NOMO-1 treated with DMSO at 0.1 percent for 48 hours (cell line): ENCODE measurements around the gene EPN1.
A peak's percentile ranks its signal among the peaks of the same experiment; 100 is the strongest.

Experiments used
- DNase-seq: peaks from one replicate; lab custom pipeline; 2025; ENCODE audit not compliant: unreplicated experiment; lab: John Stamatoyannopoulos, UW

The EPN1 gene

GRCh38 chr19:55660404-55660803, 14.6 kb upstream of the EPN1 start:
- DNase-seq: no peak

DNA sequence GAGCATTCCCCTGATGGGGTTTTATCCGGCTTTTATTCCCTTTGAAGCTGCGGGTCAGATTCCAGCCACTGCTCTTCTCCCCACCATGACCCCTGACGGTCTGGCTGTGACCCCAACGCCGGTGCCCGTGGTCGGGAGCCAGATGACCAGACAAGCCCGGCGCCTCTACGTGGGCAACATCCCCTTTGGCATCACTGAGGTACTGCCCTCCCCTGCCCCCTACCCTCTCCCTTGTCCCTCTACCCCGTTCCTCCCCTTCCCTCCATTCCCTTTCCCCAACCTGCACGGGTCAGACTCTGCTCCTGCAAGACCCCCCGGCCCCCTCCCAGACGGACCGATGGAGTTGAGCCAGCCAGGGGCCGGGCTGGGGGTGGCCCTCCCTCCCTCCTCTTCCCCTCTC, 14.0 kb upstream of the EPN1 start:
- no peak for DNase-seq

GRCh38 chr19:55661826-55662225, 13.2 kb upstream of the EPN1 start:
- DNase-seq: no peak

DNA sequence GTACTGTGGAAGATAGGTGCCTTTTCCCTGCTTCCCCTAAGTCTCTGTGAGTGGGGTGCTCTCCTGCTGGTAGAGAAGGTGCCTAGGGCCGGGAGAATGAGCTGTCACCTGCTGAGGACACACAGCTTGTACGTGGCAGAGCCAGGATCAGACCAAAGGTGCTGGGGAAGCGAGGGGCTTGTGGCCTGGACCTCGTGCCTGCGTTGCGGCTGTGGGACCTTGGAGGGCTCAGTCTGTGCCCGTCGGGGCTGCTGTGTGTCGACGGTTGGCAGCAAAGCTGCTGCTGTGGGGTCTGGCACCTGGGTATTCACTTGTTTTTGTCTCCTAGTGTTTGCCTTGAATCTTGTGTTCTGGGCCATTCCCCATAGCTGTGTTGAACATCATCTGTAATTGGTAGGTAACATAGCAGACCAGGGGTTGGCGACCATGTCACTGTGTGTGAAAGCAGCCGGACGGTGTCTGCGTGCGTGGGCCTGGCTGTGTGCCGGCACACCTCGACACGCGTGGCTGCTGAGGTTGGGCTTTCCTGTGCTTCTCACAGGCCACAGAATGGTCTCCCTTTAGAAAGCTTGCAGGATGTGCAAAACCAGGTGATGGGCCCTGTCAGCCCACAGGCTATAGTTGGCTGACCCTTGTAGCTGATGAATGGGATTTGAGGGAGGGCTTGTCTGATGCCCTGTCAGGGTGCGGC, 11.0 kb upstream of the EPN1 start:
- DNase-seq: no peak

DNA sequence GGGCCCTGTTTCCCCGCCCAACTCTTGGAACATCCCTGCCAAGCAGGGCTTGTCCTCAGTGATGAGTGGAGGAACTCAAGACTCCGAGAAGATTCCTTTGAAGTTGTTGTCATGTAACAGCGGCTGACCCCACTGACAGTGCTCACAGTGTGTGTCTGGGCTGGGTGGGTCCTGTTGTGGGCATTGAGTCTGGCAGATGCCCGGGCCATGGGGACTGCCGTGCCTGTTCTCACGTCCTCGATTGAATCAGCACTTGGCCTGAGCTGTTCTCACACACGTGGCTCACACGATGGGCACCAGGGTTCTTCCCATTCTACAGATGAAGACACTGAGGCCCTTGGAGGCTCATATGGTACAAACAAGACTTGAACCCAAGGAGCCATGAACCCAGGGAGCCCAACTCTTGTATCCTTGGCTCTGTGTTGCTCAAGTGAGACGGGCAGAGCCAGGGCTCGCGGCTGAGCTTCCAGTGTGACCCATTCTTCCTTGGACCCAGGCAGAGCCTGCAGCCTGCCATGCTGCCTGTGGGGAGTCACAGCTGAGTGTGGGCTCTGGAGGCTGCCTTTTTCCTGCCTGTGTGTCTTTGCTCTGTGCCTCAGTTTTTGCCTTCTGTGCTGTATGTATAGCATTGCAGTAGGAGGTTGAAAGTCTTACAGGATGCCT, 8.6 kb upstream of the EPN1 start:
- DNase-seq: no peak

DNA sequence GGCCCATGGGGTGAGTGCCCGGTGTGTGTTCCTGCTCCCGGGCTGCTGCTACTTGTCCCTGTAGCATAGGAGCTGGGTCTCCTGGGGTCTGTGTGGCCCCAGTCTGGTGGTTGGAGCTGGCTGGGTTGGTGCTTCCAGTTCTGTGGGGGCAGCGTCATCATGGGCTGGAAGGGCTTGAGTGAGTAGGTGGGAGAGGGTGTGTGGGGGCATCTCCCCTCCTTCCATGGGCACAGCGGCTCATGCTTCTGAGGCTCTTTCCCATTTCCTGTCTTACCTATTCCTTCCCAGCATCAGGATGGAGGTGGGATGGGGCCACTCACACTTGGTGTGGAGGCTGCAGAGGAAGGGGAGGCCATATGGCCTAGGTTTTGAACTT, 8.0 kb upstream of the EPN1 start:
- DNase-seq: no peak

GRCh38 chr19:55667511-55667910, 7.5 kb upstream of the EPN1 start:
- no peak for DNase-seq

DNA sequence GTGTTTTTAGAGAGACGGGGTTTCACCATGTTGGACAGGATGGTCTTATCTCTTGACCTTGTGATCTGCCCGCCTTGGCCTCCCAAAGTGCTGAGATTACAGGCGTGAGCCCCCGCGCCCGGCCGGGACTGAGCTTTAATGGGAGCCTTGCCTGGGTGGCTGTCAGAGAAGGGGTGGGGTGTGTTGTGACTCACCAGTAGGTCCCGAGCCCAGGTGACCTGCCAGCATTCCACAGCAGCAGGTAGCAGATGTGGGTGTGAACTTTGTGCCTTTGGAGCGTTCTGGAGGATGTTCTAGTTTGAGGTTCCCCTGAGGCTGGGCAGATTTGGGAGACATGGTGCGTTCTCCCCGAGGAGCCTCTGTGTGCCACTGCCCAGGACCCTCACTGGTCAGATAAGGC, 7.1 kb upstream of the EPN1 start:
- DNase-seq: no peak

DNA sequence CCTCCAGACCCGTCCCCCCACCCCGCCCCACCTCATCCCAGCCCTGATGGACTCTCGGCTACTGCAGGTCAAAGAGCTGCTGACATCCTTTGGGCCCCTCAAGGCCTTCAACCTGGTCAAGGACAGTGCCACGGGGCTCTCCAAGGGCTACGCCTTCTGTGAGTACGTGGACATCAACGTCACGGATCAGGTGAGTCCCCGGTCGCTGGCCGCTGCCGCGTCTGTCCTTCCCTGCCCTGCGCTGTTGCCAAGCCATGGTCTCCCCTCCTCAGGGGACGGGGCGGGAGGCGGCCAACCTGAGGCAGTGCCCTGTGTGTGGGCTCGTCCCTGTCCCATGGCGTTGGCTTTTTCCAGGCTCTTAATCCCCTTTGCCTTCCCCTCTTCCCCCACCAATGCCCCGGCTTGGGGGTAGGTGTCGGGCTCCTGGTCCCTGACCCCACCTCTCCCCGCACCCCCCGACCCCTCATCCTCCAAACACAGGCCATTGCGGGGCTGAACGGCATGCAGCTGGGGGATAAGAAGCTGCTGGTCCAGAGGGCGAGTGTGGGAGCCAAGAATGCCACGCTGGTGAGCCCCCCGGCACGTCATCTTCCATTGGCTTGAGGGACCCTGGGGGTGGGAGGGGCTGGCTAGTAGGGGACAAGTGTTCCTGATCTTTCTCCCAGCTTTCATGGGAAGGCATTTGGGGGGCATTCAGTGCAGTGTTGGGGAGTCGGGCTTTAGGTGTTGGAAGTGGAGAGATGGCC, 6.2 kb upstream of the EPN1 start:
- DNase-seq: no peak

- DNase-seq: no peak
Observed at GRCh38 chr19:55669418-55670279, 5.4 kb upstream of the EPN1 start.

GRCh38 chr19:55670280-55671053, 4.6 kb upstream of the EPN1 start:
- no peak for DNase-seq

- no peak for DNase-seq
Observed at GRCh38 chr19:55671054-55671378, 4.0 kb upstream of the EPN1 start.

DNA sequence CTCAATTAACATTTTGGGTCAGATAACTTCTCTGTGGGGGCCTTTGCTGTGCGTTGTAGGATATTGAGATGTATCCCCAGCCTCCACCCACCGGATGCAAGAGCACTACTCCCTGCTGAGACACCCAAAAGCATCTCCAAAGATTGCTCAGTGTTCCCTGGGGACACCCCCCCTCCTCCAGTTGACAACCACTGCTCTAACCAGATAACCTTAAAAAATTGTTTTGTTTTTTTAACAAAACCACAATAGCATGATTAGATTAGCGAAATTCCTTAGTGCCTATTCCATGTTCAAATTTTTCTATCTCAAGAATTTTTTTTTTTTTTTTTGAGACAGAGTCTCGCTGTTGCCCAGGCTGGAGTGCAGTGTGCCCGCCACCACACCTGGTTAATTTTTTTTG, 2.6 kb upstream of the EPN1 start:
- no peak for DNase-seq

GRCh38 chr19:55673465-55673864, 1.6 kb upstream of the EPN1 start:
- no peak for DNase-seq

DNA sequence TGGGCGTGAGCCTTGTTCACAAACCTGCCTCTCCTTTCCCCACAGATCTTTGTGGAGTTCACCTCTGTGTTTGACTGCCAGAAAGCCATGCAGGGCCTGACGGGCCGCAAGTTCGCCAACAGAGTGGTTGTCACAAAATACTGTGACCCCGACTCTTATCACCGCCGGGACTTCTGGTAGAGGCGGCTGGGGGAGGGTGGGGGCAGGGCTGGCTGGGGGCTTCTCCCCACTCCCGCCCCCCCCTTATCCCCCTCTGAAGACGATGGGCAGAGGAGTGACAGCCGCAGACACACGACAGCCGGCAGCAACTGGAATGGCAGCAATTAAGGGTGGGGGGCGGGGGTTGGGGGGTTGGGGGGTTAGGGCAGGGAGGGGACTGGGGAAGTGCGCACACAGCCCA, 1.1 kb upstream of the EPN1 start:
- no peak for DNase-seq

GRCh38 chr19:55674459-55674840, 576 bp upstream of the EPN1 start:
- no peak for DNase-seq

DNA sequence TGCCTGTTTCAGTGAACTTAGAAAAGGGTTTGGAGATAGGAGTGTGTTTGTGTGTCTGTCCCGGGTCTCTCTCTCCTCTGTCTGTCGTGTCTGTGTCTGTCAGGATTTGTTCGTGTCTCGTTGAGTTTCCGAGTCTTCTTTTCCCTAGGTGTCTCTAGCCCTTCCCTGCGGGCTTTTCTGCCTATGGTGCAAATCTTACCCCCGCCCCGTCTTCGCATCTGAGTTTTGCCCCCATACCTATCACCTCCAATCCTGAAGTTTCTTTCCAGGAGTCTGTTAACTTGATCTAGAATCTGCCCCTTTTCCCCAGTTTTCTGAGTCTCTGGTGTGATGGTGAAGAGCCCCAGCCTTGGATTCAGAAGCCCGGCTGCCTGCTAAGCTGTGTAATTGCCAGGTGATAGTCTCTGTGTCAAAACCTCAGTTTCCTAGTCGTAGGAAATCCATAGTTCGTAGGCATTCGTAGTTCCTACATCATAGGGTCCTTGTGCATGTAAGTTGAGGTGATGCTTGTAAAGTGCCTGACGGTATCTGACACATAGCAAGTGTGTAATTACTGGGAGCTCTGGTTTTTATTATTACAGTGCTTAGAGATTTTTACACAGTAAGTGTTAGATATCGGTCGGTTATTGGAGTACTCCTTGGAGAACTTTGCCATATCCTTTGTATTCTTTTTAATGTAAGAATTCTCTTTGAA, 782 bp downstream of the EPN1 start:
- no peak for DNase-seq

DNA sequence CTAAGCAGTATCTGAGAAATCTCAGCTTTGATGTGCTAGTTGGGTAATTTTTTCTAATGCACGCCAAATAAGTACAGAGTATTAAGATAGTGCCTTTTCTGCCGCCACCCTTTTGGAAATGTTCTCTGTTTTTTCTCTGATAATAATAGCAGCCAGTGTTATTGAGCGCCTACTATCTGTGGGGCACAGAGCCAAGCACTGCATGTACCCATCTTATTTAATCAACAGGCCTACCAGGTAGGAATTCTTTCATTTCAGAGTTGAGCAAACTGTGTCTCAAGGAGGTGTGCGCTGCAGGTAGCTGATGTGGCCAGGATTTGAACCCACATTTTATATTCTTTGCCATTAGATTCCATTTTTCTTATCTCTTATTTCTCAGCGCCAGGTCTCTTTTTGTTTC, 1.4 kb downstream of the EPN1 start:
- no peak for DNase-seq

DNA sequence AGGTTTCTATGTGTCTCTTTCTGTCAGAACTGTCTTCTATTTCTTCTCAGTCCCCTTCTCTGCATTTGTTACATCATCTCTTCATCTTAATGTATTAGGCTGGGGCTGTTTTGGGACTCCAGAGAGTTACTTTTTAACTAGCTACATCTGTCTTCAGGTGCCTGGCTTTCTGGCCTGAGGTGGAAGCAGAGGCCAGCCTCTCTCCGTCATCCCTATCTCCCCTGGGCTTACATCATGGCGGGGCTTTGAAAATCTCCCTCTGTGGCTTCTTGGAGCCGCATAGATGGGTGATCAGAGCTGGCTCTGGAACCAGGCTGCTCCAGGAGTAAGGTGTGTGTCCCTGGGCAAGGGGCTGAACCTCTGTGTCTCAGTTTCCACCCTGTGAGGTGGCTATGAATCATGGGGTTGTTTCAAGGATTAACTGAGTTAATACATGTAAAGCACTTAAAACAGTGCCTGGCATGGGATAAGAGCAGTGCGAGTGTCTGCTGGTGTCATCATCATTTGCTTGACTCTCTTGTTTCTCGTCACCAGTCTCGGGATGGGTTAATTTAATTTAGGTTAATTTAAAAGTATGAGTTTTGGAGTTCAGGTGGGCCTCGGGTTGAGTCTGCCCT, 2.0 kb downstream of the EPN1 start:
- DNase-seq: peak; percentile 1

DNA sequence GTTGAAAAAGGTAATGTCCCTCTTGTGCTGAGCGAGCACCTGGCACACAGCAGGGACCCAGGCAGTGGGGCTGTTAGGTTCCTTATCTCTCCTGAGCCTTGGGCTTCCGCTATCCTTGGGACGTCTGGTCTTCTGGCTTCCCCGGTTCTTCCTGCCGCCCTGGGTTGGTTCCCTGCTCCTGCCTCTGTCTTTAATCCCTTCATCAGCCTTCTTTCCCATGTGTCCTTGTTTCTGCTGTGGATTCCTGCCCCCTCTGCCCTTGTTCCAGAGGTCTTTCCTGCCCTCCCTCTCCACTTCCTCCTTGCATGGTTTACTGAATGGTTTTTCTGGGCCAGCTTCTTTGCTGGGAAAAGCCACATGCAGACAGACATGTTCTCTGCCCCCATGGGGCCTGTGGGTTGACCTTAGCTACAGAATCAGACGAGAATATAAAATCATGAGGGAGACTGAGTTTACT, 2.6 kb downstream of the EPN1 start:
- DNase-seq: no peak
